OCI-LY7 (cell line): ENCODE data around the gene FMNL2. TPM values are rescaled to one million over a fixed set of nuclear protein-coding genes. Genes with fewer than 3 reads are reported as not detected.

Experiments used
- BruUV-seq: library from RNA; stranded (reverse); fragments of 400-500 nt; replicated peaks from 2 replicates; lab custom pipeline; 2021; lab: Mats Ljungman, UMichigan
- CTCF ChIA-PET: fragments of 300-600 bp; sonication (Branson Sonifier 250); formaldehyde crosslinking; loops from one replicate; lab custom pipeline; 2022; ENCODE audit warnings: antibody characterized with exemption; ENCODE audit not compliant: unreplicated experiment; lab: Charles Lee
- POLR2A ChIA-PET: fragments of 300-600 bp; sonication (Branson Sonifier 250); formaldehyde crosslinking; loops from one replicate; lab custom pipeline; 2022; ENCODE audit warnings: antibody characterized with exemption; lab: Charles Lee
- DNase-seq: peaks from one replicate; pipeline ENCODE4 v3.0.0-alpha.2; 2015; ENCODE audit warnings: low spot score
- H2AFZ ChIP-seq: fragments of 200-600 bp; sonication (generic), shearing (Covaris generic); 2 replicates; pipeline ENCODE4 v1.6.1; 2014; ENCODE audit warnings: mild to moderate bottlenecking, antibody characterized with exemption, low read length, moderate library complexity
- H3K27ac ChIP-seq: fragments of 200-600 bp; sonication (generic); 2 replicates; pipeline ENCODE4 v1.5.1; 2014; ENCODE audit warnings: mixed run types, low read depth, mild to moderate bottlenecking, moderate library complexity, low read length, inconsistent platforms; ENCODE audit not compliant: poor library complexity, severe bottlenecking
- H3K36me3 ChIP-seq: fragments of 200-600 bp; sonication (generic); 2 replicates; pipeline ENCODE4 v1.6.1; 2014; ENCODE audit warnings: mild to moderate bottlenecking, antibody characterized with exemption, low read length, moderate library complexity, mixed read lengths; ENCODE audit not compliant: insufficient read depth
- H3K4me1 ChIP-seq: fragments of 200-600 bp; sonication (generic); 2 replicates; pipeline ENCODE4 v1.5.1; 2014; ENCODE audit warnings: mild to moderate bottlenecking, low read length; ENCODE audit not compliant: insufficient read depth, poor library complexity, severe bottlenecking
- H3K4me2 ChIP-seq: fragments of 200-600 bp; sonication (generic); 2 replicates; pipeline ENCODE4 v1.6.1; 2014; ENCODE audit warnings: mild to moderate bottlenecking, low read length
- H3K4me3 ChIP-seq: fragments of 200-600 bp; sonication (generic); 2 replicates; pipeline ENCODE4 v1.5.1; 2014; ENCODE audit warnings: mild to moderate bottlenecking, low read depth, low read length; ENCODE audit not compliant: poor library complexity, severe bottlenecking
- H3K79me2 ChIP-seq: fragments of 200-600 bp; sonication (generic); 2 replicates; pipeline ENCODE4 v1.6.1; 2016; ENCODE audit warnings: low read depth, mild to moderate bottlenecking, low read length, moderate library complexity, mixed read lengths; ENCODE audit not compliant: insufficient read depth
- H3K9me2 ChIP-seq: fragments of 200-600 bp; sonication (generic); 2 replicates; pipeline ENCODE4 v1.6.1; 2016; ENCODE audit warnings: mild to moderate bottlenecking, low read length, mixed read lengths; ENCODE audit not compliant: insufficient read depth
- H3K9me3 ChIP-seq: fragments of 200-600 bp; sonication (generic); 2 replicates; pipeline ENCODE4 v1.6.1; 2014; ENCODE audit warnings: mild to moderate bottlenecking, mixed run types, low read length, mixed read lengths
- H4K20me1 ChIP-seq: fragments of 200-600 bp; sonication (generic); 2 replicates; pipeline ENCODE4 v1.6.1; 2014; ENCODE audit warnings: mild to moderate bottlenecking, antibody characterized with exemption, low read length, moderate library complexity, mixed read lengths; ENCODE audit not compliant: insufficient read depth
- CTCF ChIP-seq: fragments of 200-600 bp; sonication (generic); conservative IDR thresholded peaks from 2 replicates; pipeline ENCODE4 v1.5.1; 2014; ENCODE audit warnings: mild to moderate bottlenecking, antibody characterized with exemption, low read length, moderate library complexity, mixed read lengths
- EZH2phosphoT487 ChIP-seq: fragments of 200-600 bp; sonication (generic); IDR thresholded peaks from 2 replicates; pipeline ENCODE4 v1.6.1; 2018; ENCODE audit warnings: low read depth, borderline replicate concordance, mild to moderate bottlenecking, mixed run types, antibody characterized with exemption, low read length, moderate library complexity, mixed read lengths
- intact Hi-C: fragments of 100-400 bp; cut with micrococcal nuclease; formaldehyde crosslinking; loops from one replicate; pipeline ENCODE4 v1.10.0; 2022; ENCODE audit not compliant: unreplicated experiment
- total RNA-seq, 2 experiments: library from RNA; depleted of rRNA in 1 of 2; stranded (reverse); fragments of >200 nt in 1 of 2; shearing (Covaris generic) in 1 of 2; gene quantifications; 2 replicates each; pipeline ENCODE4 v1.2.3, GENCODE V29; 2014 to 2022

The FMNL2 gene
- total RNA-seq, 2 experiments from 2014 or later: 0.03 to 0.21 TPM

DNA sequence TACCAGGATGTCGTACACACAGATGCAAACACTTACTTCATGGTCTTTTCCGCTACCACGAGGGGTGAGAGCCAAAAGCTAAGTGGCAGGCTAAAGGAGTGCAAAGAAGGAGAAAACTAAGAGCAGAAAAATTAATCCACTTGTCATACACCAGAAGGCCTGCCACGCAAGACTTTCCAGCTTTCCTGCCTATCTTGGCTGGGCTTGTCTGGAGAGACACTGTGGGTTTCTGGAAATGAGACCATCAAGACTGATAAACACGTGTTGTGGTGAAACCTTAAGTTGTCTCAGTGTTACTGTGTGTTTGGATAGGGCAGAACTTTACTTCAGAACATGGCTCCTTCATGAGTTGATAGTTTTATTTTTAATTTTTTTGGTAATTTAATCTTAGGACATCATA, 175.6 kb downstream of the FMNL2 start:
- H3K36me3 ChIP-seq: no peaks in the 10 kb centered on the region

DNA sequence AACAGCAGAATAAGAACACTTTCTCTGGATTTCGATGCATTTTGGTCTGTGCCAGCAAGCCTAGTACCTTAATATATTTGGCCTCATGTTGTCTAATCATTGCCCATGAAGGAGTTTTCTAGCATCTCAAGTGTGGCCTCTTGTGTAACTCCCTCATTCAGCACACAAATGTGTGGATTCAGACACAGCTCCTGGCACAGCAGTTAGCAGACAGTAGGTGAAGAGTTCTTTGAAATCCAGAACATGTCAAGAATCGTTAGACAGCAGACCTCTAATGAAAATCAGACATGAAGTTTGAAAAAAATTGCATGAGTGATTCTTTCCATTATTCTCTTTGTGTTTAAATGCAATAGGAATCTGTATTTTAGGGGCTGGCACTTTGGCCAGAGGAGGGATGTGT, 177.0 kb downstream of the FMNL2 start:
- Histone ChIP-seq H3K79me2 (no peaks in the 10 kb centered on the region), H3K36me3 (no peaks in the 10 kb centered on the region), H3K9me3 (no peaks in the 10 kb centered on the region), H2AFZ (no peak overlapping the region), H3K27ac (no peak overlapping the region), H3K9me2 (no peaks in the 10 kb centered on the region), H3K4me2 (no peak overlapping the region), H3K4me1 (no peaks in the 10 kb centered on the region), H4K20me1 (no peaks in the 10 kb centered on the region), H3K4me3 (no peak overlapping the region)
- no TSS peak for BruUV-seq
- no peak for TF ChIP-seq CTCF
- TF ChIP-seq EZH2phosphoT487: no peak
- ChIA-PET CTCF (no interaction called here), POLR2A (no interaction called here)
- intact Hi-C loops: no loop called here
- DNase-seq: no peak

More for the DNA sequence above, 175.6 kb downstream of the FMNL2 start:
- no TSS peak for BruUV-seq
- ChIA-PET CTCF (no interaction called here), POLR2A (interaction anchor here (1.5 kb wide), 1 partner anchor 12 kb away, joined by 5 read pairs; no protein-coding TSS in a partner anchor)
- no peak overlapping the region for H3K4me3 ChIP-seq
- no peak overlapping the region for H3K27ac ChIP-seq
- no peaks in the 10 kb centered on the region for H3K79me2 ChIP-seq
- DNase-seq: no peak
- intact Hi-C loops: no loop called here
- H3K4me2 ChIP-seq: no peak overlapping the region
- no peak for TF ChIP-seq EZH2phosphoT487
- TF ChIP-seq CTCF: no peak
- H3K4me1 ChIP-seq: no peaks in the 10 kb centered on the region
- no peak overlapping the region for H2AFZ ChIP-seq
- H3K9me2 ChIP-seq: no peaks in the 10 kb centered on the region
- no peaks in the 10 kb centered on the region for H4K20me1 ChIP-seq
- no peaks in the 10 kb centered on the region for H3K9me3 ChIP-seq

DNA sequence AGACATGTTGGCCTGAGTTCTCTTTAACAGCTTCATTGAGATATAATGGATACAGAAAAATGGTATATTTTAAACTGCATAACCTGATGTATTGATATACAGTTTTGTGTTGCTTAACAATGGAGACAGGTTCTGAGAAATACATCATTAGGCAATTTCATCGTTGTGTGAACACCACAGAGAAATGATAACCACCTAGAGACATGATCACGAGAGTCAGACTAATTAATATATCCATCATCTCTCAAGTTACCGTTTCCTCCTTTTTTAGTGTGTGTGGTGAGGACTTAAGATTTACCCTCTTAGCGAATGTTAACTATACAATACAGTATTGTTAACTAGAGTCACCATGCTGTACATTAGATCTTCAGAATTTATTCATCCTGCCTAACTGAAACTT, 178.1 kb downstream of the FMNL2 start:
- no peaks in the 10 kb centered on the region for H3K79me2 ChIP-seq
- H3K9me2 ChIP-seq: no peaks in the 10 kb centered on the region
- no peaks in the 10 kb centered on the region for H3K4me1 ChIP-seq
- no peaks in the 10 kb centered on the region for H4K20me1 ChIP-seq
- BruUV-seq: no TSS peak
- no peak for TF ChIP-seq CTCF
- TF ChIP-seq EZH2phosphoT487: no peak
- no peak for DNase-seq
- no peak overlapping the region for H2AFZ ChIP-seq
- intact Hi-C loops: no loop called here
- no peaks in the 10 kb centered on the region for H3K9me3 ChIP-seq
- H3K4me2 ChIP-seq: no peak overlapping the region
- ChIA-PET POLR2A (no interaction called here), CTCF (no interaction called here)
- H3K36me3 ChIP-seq: no peaks in the 10 kb centered on the region
- H3K4me3 ChIP-seq: no peak overlapping the region
- H3K27ac ChIP-seq: no peak overlapping the region
